KOPT-K1 (cell line): Measurements from ENCODE around the gene SNRPD1.
"Not testable (repeated sequence)": the region's sequence is repeated elsewhere in the genome, so short reads cannot be mapped to it uniquely, and the experiment has no call there.

Source experiments
- H3K27ac ChIP-seq: fragments of 200-600 bp; sonication (generic); 2 replicates; pipeline ENCODE4 v1.5.1; 2016; ENCODE audit warnings: antibody characterized with exemption, mild to moderate bottlenecking, low read depth, low read length; ENCODE audit not compliant: poor library complexity, severe bottlenecking
- H3K36me3 ChIP-seq: fragments of 200-600 bp; sonication (generic); 2 replicates; pipeline ENCODE4 v1.5.1; 2017; ENCODE audit warnings: antibody characterized with exemption, mild to moderate bottlenecking, low read length, moderate library complexity; ENCODE audit not compliant: insufficient read depth
- H3K9me3 ChIP-seq: fragments of 200-600 bp; sonication (generic); 2 replicates; pipeline ENCODE4 v1.5.1; 2017; ENCODE audit warnings: antibody characterized with exemption, low read length, mild to moderate bottlenecking; ENCODE audit not compliant: insufficient read depth, poor library complexity, severe bottlenecking

The SNRPD1 gene

GRCh38 chr18:21664069-21664468 lies 52.0 kb downstream of the SNRPD1 start:
- Histone ChIP-seq H3K36me3 (peaks cover 32% of the 10 kb centered on the region), H3K9me3 (no peaks in the 10 kb centered on the region), H3K27ac (no peak overlapping the region)

- no peak overlapping the region for H3K27ac ChIP-seq
- H3K36me3 ChIP-seq, result peaks cover 32% of the 10 kb centered on the region
- H3K9me3 ChIP-seq, result no peaks in the 10 kb centered on the region
Measured at GRCh38 chr18:21669736-21670285, 57.7 kb downstream of the SNRPD1 start.

GRCh38 chr18:21672521-21673267 lies 60.6 kb downstream of the SNRPD1 start:
- Histone ChIP-seq H3K27ac (no peak overlapping the region), H3K36me3 (peaks cover 43% of the 10 kb centered on the region), H3K9me3 (no peaks in the 10 kb centered on the region)

- H3K36me3 ChIP-seq, result peaks cover 40% of the 10 kb centered on the region
- H3K27ac ChIP-seq, H3K9me3 ChIP-seq: not testable (repeated sequence)
Measured at GRCh38 chr18:21675354-21675753, 63.2 kb downstream of the SNRPD1 start.

GRCh38 chr18:21678859-21679258 lies 66.7 kb downstream of the SNRPD1 start:
- Histone ChIP-seq H3K27ac (no peak overlapping the region), H3K9me3 (no peaks in the 10 kb centered on the region), H3K36me3 (peaks cover 54% of the 10 kb centered on the region)

DNA sequence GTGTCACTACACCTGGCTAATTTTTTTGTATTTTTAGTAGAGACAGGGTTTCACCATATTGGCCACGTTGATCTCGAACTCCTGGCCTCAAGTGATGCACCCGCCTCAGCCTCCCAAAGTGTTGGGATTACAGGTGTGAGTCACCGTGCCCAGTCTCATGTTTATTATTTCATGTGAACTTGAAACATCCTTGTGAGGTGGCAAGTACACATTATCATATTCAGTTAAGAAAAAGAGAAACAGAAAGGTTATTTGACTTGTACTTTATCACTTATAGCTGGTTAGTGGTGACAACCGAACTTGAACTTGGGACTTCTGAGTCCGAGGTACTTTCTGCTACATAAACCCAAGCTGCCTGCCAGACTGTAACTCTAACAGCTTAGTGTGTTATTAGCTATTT lies 68.0 kb downstream of the SNRPD1 start:
- H3K9me3 ChIP-seq, result no peaks in the 10 kb centered on the region
- no peak overlapping the region for H3K27ac ChIP-seq
- peaks cover 56% of the 10 kb centered on the region for H3K36me3 ChIP-seq

DNA sequence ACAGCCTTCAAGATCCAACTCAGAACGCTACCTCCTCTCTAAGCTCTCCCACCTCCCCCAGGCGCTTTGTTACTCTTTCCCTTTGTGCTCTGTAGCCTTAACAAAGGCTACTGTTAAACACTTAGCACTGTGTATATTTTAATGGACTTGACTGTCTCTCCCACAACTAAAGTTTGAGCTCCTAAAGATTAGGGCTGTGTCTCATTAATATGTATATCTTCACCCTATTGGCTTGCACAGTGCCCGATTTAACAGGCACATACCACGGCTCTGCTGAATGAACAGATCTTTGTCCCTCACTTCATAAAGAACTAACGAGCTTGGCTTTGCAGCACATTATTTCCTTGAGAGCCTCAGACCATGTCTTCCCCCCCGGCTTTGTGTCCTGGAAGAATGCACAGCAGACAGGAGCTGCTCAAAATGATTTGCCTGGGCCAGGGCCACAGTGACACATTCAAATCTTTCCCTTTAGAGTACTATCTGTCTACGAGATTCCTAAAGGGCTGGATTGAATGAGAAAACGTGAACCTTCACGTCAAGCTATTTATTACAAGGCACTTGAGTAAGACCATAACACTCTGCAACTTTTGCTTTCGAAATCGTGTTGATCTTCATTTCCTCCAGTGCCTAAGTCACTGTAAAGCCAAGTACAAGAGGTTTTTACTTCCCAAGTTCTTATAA lies 70.4 kb downstream of the SNRPD1 start:
- Histone ChIP-seq H3K9me3 (no peaks in the 10 kb centered on the region), H3K27ac (peak overlapping the region; percentile 59), H3K36me3 (peaks cover 71% of the 10 kb centered on the region)
